ENCODE measurements around the gene TTC34.

TTC34 gene

GRCh38 chr1:2643414-2644077 is 157.9 kb downstream of the TTC34 start:
- no peak for DNase-seq (ENCODE audit: low read depth in 2 of 2, low spot score in 1 of 2)

- DNase-seq (ENCODE audit: low read depth in 2 of 2, low spot score in 1 of 2), result peak; percentile 84 to 90
Observed at GRCh38 chr1:2642560-2643413, 158.7 kb downstream of the TTC34 start.

DNA sequence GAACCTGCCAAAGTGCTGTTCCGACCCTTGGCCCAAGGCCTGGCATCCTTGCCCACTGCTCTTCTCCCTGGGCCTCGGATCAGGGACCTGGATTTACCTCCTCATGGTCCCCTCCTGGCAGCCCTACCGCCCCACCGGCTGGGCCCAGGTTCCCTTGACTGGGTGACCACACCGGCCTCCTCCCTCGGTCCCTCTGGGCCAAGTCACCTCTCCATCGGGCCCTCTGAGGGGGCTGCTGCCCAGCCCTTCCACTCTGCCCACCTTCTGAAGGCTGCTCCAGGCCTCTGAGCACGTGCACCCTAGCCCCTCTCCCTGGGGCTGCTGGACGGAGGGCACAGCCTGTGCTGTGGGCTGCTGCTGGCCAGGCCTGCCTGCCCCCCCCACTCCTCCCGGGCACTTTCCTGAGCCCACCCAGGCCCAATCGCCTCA is 159.3 kb downstream of the TTC34 start:
- DNase-seq (ENCODE audit: low read depth in 2 of 2, low spot score in 1 of 2), result no peak

DNA sequence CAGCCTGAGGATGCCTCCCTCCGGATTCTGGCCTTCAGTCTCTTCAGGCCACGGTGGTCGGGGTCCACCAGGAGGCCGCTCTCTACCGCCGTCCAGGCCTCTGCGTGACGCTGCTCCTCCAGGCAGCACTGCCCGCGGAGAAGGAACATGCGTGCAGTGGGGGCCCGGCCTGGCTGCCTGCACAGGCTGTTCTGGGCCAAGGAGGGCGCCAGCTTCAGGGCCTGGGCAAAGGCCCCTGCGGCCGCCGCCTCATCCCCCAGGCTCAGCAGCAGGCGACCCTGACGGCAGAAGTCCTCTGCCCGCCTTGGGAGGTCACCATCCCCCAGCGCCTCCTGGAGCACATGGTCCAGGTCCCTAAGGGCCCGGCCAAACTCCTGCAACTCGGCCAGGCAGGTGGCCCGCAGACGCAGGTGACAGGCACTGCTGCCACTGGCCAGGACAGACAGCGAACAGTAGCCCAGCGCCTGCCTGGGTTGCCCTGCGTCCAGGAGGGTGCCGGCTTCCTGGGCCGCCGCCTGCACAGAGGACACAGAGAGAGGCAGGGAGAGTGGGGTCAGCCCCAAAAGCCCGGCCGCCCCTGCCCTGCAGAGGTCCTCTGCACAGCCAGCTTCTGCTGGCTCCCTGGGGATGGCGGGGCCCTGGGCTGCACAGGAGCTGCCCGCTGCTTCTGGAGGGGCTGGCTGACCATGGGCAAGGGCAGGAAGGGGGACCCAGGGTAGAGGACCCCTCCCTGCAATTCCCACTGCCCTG is 159.9 kb downstream of the TTC34 start:
- no peak for DNase-seq (ENCODE audit: low read depth in 2 of 2, low spot score in 1 of 2)

DNA sequence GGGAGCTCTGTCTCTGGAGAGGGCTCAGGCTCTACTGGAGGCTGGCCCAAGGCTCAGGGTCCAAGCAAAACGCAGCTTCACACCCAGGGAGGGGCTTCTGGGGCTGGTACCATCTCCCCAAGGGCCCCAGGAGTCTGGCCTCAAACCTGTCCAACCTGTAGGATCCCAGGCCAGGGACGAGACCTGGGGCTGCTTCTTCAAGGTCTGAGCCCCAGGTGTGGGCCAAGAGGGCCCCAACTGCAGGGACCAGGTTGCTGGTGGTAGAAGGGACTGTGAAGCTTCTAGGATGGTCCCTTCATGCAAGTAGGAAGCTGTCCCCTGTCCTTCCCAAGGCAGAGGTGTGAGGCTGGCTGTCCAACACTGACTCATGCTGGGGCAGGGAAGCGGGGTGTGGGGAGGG is 160.9 kb downstream of the TTC34 start:
- no peak for DNase-seq (ENCODE audit: low read depth in 2 of 2, low spot score in 1 of 2)

- DNase-seq (ENCODE audit: low read depth in 2 of 2, low spot score in 1 of 2), result no peak
Observed at GRCh38 chr1:2639607-2640521, 161.6 kb downstream of the TTC34 start.

DNA sequence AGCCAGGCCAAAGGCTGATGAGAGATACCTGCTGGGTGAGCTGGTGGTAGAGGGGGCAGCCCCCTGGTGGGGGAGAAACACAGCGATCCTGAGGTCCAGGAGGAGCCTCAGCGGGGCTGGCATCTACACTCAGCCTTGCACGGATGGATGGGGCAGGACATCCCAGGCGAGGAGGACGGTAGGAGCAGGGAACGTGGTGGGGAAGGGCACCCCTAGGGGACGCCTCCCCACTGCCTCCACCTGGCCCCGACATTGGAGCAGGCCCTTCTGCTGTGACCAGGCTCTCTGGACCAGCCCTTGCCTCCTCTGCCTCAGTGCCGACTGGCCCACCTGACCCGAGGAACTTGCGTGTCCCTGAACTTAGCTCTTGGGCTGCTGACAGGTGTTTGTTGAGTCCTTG is 162.3 kb downstream of the TTC34 start:
- no peak for DNase-seq (ENCODE audit: low read depth in 2 of 2, low spot score in 1 of 2)

DNA sequence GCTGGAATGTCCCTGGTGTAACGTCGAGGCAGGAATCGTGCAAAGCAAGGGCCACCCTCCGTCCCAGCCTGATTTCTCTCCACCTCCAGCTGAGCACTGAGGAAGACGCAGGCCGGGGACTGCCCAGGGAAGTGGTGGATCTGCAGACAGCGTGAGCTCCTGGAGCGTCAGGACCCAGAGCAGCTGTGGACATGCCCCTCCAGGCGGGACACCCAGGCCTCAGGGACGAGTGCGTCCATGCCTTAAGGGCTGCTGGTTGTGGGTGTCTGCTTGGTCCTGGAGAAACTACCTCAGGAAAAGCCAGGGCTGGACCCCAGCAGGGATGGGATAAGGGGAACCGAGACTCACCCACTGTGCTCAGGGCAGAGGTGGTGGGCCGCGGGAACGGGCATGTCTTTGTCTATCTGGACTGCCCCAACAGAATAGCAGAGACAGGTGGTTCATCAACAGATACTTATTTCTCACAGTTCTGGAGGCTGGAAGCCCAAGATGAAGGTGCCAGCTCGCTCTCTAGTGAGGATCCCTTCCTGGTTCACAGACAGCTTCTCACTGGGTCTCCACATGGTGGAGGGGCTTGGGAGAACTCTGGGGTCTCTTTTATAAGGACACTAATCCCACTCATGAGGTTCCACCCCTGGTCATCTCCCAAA is 162.9 kb downstream of the TTC34 start:
- no peak for DNase-seq (ENCODE audit: low read depth in 2 of 2, low spot score in 1 of 2)

- DNase-seq (ENCODE audit: low read depth in 2 of 2, low spot score in 1 of 2), result no peak
Observed at GRCh38 chr1:2637442-2638145, 163.9 kb downstream of the TTC34 start.

DNA sequence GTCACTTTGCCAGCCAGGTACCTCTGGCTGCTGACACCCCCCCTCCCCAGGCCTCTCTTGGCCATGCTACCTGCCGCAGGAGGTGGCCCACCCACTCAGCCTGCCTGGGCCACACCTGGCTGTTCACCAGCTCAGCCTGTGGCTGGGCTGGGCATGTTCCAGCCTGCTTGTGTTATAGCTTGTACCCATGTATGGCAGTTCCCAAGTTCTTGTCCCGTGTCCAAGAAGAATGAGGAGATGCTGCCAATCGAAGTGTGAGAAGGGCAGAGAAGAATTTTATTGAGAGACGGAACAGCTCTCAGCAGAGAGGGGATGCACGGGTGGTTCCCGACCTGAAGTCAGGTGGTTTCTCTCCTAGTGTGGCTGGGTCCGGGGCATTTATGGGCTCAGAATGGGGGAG is 164.8 kb downstream of the TTC34 start:
- no peak for DNase-seq (ENCODE audit: low read depth in 2 of 2, low spot score in 1 of 2)

DNA sequence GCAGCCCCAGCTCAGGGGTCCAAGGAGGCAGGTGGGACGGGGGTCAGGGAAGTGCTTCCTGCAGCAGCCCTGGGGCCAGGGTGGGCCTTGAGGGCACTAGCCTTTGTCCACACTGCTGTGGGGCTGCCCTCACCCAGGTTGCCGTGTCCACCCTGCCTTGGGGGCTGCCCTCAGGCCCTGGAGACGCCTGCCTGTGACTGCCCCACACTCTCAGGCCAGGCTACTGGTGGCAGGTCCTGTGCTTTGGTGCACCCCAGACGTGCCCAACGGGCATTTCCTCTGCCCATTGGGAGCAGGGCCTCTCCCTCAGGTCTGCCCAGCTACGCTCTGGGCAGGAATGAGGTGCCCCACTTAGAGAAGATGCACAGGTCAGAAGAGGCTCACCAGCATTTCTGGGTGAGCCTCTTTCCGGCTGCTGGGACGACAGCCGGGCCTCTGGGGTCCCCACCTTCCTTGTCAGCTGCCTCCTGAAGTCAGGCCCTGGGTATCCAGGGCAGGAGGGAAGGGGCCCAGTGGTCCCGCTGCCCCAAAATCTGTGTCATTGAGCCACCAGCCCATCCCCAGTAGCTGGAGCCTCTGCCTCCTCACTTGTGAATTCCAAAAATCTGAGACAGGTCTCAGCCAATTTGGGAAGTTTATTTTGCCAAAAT is 166.0 kb downstream of the TTC34 start:
- DNase-seq (ENCODE audit: low read depth in 2 of 2, low spot score in 1 of 2), result no peak

DNA sequence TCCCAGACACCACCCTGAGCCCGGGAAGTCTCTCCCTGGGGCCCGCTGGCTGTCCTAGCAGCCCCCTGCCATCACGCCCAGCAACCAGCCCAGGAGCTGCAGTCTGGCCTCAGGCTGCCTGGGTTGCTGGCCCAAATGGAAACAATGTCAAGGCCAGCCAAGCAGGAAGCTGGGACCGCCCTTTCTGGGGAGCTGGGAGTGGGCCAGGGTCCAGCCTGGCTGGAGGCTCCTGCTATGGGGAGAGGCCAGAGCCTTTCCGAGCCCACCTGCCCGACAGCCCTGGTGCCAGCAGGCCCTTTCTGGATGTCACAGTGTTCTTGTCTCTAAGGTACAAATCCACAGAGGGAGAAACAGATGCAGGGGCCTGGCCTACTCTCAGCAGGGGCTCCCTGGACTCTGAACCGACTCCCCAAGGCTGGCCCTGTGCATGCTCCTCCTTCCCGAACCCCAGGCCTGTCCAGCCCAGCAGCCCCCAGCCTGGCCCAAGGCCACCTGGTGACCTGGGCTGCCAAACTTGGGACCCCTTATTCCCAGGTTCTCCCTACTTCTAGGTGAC is 167.5 kb downstream of the TTC34 start:
- DNase-seq (ENCODE audit: low read depth in 2 of 2, low spot score in 1 of 2), result no peak

DNA sequence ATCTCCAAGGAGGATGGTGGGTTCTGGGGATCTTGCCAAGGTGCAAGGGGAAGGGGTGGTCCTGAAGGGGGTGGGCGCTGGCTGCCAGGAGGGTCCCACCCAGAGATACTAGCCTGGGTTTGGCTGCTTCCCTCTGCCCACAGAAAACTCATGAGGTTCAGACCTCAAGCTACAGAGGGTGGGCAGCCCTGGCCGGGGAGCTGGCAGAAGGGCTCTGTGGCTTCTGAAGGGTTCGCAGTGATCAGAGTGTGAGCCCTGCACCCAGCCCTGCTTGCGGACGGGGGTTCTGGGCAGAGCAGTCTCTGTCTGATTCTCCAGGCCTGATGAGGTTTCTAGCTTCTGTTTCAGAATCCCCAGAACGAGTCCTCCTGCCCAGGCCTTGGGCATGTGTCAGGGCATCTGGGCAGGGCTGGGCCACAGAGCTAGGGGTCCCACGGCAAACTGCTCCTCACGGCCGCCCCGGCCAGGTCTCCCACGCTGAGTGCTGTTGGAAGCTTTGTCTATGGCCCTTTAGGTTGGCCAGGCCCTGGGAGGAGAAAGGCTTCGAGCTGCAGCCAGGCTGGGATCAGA is 168.0 kb downstream of the TTC34 start:
- no peak for DNase-seq (ENCODE audit: low read depth in 2 of 2, low spot score in 1 of 2)

DNA sequence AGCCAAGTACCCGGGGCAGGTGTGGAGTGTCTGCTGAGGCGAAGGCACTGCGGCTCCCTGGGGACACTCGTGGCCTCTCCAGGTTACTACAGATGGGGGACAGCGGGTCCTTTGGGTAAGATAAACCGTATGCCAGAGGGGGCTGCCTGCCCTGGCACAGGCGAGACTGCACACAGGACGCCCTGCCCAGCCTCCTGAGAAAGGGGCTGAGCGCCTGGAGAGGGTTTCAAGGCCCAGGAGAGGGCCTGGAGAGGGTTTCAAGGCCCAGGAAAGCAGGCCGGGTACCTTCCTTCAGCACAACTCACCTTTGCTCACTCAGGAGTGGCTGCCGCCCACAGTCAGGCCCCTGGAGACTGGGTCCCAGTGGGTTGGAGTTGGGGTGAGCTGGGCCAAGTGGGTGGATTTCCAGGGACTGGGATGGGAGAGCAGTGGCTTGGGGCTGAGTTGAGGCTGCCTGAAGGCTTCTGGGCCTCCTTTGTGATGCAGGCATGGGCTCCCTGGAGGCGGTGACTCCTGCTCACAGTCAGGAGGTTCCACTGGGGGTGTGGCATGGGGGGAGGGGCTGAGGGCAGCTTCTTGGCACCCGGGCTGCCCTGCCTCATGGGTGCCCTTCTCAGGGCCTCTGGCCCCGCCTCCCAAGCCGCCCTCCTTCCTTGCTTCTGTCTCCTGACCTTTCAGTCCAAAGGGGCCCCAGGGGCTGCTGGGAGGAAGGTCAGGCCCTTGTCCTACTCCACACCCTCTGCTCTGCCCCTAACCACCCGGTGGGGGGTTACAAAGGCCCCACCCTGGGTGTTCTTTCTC is 168.7 kb downstream of the TTC34 start, which contains the start of gene MMEL1:
MMEL1 (minus strand) TSS at position 456 of the 801 bp plus-strand sequence. CDS start 3,532 bp downstream, outside the sequence.
- DNase-seq (ENCODE audit: low read depth in 2 of 2, low spot score in 1 of 2), result no peak

GRCh38 chr1:2632051-2632430 is 169.5 kb downstream of the TTC34 start:
- DNase-seq (ENCODE audit: low read depth in 2 of 2, low spot score in 1 of 2), result no peak

DNA sequence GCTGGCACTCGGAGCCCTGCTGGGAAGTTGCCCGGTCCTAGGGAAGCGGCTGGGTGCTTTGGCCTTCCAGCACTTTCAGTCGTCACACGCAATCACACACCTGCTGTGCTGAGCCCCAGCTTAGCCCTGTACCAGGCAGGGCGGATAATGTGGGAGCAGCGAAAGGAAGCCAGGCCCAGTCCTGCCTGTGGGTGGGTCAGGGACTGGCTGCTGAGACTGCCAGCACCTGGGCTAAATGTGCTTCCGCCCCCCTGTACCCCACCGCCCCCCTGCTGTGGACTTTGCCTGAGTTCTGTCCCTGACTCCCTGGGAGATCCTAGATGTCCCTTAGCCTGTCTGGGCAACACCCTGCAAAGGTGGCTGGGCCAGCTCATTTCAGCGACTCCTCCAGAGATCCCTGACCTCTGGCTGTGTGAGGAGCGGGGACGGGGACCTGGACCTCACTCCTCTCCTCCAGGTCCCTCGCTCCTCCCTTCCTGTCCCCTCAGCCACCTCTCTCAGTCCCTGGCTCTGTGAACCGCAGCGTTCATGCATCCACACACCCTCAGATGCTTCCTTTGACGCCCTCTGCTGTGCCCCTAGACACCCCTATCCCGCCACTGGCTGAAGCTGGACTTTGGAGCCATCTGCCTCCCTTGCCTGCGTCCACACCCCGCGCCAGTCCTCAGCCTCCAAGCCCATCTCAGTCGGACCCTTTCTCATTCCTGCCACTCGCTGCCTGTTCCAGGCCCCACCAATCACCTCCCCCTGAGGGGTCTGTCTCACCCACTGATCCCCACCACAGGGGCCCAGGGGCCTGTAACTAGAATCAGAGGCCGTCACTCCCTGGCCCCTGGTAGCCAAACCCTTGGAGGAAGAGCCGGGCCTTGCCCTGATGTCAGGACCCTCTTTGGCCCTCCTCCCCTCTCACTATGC is 170.1 kb downstream of the TTC34 start:
- DNase-seq (ENCODE audit: low read depth in 2 of 2, low spot score in 1 of 2), result no peak

Data from stimulated activated CD8-positive, alpha-beta memory T cell treated with anti-CD3 and anti-CD28 coated beads, Interleukin-4, amount 100 ng/mL, for 1 hour (primary cell).